ENCODE data around the gene GAS6.

GAS6 gene

DNA sequence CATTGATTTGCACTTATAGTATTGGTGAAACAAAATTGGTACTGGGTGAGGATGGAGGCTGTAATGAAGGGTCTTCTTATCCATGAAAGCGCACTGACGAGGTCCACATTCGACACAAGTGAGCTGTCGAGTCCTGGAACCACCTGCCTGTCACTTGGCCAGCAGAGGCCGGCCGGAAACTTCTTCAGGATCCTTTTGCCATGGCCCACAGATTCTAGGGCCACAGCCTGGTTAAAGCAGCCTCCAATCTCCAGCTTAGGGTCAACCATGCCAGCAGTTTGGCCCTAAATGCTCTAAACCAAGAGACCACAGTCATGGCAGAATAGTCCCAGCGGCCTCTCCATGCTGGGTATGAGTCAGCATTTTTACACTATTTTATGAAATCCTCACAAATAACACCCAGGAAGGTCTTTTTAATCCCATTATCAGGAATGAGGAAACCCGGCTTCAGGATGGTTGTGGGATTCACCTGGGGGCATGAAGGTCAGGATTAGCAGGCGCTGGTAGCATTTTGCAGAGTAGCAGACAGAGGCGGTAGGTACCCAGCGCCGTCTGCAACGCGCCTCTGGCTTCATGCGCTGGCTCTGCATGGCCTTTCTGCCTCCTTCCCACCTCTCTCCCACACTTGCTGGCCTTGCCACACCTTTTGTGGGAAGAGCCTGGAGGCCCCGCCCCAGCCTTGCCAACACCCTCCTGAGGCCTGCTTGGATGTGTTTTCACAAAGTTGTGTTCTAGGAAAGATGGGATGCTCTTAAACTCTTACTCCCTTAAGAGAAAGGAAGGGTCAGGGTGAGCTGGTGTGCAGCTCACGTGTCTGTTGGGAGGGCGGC lies 15.2 kb downstream of the GAS6 start:
- Histone ChIP-seq H3K27me3 (replicated peaks; ENCODE audit: control insufficient read depth, insufficient read depth, low read length) (no peaks in the 10 kb centered on the region), H3K36me3 (ENCODE audit: control insufficient read depth, insufficient read depth, low read length, severe bottlenecking) (peaks cover 35% of the 10 kb centered on the region), H3K4me3 (ENCODE audit: low read length) (no peak overlapping the region), H3K9ac (ENCODE audit: low read length) (no peak overlapping the region), H3K9me3 (ENCODE audit: control insufficient read depth, low read length) (no peaks in the 10 kb centered on the region), H3K4me1 (ENCODE audit: control insufficient read depth, insufficient read depth, low read length) (peaks cover 15% of the 10 kb centered on the region)
- no peak for DNase-seq (ENCODE audit: low read depth)

- H3K4me3 ChIP-seq (ENCODE audit: low read length), result no peak overlapping the region
- no peaks in the 10 kb centered on the region for H3K27me3 ChIP-seq (replicated peaks; ENCODE audit: control insufficient read depth, insufficient read depth, low read length)
- peaks cover 9% of the 10 kb centered on the region for H3K4me1 ChIP-seq (ENCODE audit: control insufficient read depth, insufficient read depth, low read length)
- H3K9me3 ChIP-seq (ENCODE audit: control insufficient read depth, low read length), result no peaks in the 10 kb centered on the region
- H3K36me3 ChIP-seq (ENCODE audit: control insufficient read depth, insufficient read depth, low read length, severe bottlenecking), result peaks cover 40% of the 10 kb centered on the region
- no peak for DNase-seq (ENCODE audit: low read depth)
- no peak overlapping the region for H3K9ac ChIP-seq (ENCODE audit: low read length)
Measured at GRCh38 chr13:113848020-113848419, 15.9 kb downstream of the GAS6 start.

DNA sequence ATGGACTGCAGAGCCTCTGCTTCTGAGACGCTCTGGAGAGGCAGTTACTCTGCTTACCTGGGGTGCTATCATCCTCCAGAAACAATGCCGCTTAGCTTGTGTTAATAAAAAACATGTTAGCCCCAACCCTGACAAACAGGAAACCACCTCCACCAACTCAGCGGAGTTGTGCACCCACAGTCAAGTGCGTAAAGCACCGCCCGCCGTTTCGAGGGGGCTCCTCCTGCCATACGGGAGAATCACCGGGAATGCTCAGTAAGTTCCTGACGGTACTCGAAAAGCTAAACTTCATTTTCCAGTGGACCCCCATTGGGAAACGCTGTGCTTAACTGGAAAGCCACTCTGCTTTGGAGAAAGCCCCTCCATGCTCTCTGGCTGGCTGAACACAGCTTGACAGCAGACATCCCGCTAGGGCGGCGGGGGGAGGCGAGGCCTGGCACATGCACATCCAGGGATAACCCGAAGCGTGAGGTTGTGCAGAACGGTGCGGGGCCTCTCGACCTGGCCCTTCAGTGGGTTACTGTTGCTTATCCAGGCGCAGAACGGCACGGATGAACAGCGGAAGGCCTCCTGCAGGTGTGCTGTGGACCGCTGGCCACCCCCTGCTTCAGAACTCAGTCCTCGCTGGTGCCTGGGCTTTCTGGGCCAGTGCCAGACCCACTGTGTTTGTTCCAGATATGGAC lies 17.1 kb downstream of the GAS6 start:
- H3K27me3 ChIP-seq (replicated peaks; ENCODE audit: control insufficient read depth, insufficient read depth, low read length), result no peaks in the 10 kb centered on the region
- no peak for DNase-seq (ENCODE audit: low read depth)
- H3K36me3 ChIP-seq (ENCODE audit: control insufficient read depth, insufficient read depth, low read length, severe bottlenecking), result peaks cover 45% of the 10 kb centered on the region
- H3K4me1 ChIP-seq (ENCODE audit: control insufficient read depth, insufficient read depth, low read length), result peaks cover 4% of the 10 kb centered on the region
- H3K9ac ChIP-seq (ENCODE audit: low read length), result no peak overlapping the region
- H3K9me3 ChIP-seq (ENCODE audit: control insufficient read depth, low read length), result no peaks in the 10 kb centered on the region
- no peak overlapping the region for H3K4me3 ChIP-seq (ENCODE audit: low read length)

DNA sequence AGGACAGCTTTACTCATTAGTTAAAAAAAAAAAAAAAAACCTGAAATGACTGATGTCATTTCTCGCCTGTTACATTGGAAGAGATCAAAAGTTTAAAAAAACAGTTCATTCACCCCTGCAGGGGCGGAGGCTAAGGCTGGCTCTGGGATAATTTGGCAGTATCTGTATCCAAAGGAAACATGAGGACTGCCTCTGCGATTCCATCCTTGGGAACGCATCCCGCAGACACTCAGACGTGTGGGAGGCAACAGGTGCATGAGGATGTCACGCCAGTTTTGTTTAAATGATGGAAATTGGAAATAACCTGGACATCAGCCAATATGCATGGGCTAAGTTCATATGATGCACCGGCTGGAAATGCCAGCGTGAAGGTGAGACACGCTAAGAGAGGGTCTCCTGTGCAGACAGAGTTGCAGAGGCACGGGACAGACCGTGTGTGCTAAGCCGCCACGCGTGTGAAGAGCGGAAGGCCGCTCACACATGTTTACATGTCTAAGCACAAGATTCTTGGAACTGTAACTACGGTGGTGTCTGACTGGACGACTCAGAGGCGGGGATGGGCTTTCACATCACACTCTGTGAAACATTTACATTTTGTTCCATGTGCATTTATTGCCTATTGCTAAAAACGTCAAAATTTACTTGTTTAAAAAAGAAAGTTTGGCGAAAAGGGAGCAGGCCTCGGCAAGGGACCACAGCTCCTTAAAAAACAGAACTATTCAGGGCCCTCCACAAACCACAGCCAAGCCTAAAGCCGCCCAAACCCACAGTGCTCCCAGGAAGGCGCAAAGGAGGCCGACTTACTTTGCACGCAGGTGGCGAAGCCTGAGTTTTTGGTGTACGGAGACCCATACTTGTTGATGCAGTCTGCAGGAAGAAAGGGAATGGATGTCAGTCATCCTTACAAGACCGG lies 17.9 kb downstream of the GAS6 start:
- peaks cover 4% of the 10 kb centered on the region for H3K4me1 ChIP-seq (ENCODE audit: control insufficient read depth, insufficient read depth, low read length)
- no peak overlapping the region for H3K4me3 ChIP-seq (ENCODE audit: low read length)
- H3K27me3 ChIP-seq (replicated peaks; ENCODE audit: control insufficient read depth, insufficient read depth, low read length), result no peaks in the 10 kb centered on the region
- H3K9me3 ChIP-seq (ENCODE audit: control insufficient read depth, low read length), result no peaks in the 10 kb centered on the region
- no peak for DNase-seq (ENCODE audit: low read depth)
- no peak overlapping the region for H3K9ac ChIP-seq (ENCODE audit: low read length)
- H3K36me3 ChIP-seq (ENCODE audit: control insufficient read depth, insufficient read depth, low read length, severe bottlenecking), result peaks cover 45% of the 10 kb centered on the region

- no peak for DNase-seq (ENCODE audit: low read depth)
- Histone ChIP-seq H3K27me3 (replicated peaks; ENCODE audit: control insufficient read depth, insufficient read depth, low read length) (no peaks in the 10 kb centered on the region), H3K9me3 (ENCODE audit: control insufficient read depth, low read length) (no peaks in the 10 kb centered on the region), H3K4me3 (ENCODE audit: low read length) (no peak overlapping the region), H3K4me1 (ENCODE audit: control insufficient read depth, insufficient read depth, low read length) (peaks cover 8% of the 10 kb centered on the region), H3K9ac (ENCODE audit: low read length) (no peak overlapping the region), H3K36me3 (ENCODE audit: control insufficient read depth, insufficient read depth, low read length, severe bottlenecking) (peaks cover 45% of the 10 kb centered on the region)
Measured at GRCh38 chr13:113845055-113845454, 18.8 kb downstream of the GAS6 start.

DNA sequence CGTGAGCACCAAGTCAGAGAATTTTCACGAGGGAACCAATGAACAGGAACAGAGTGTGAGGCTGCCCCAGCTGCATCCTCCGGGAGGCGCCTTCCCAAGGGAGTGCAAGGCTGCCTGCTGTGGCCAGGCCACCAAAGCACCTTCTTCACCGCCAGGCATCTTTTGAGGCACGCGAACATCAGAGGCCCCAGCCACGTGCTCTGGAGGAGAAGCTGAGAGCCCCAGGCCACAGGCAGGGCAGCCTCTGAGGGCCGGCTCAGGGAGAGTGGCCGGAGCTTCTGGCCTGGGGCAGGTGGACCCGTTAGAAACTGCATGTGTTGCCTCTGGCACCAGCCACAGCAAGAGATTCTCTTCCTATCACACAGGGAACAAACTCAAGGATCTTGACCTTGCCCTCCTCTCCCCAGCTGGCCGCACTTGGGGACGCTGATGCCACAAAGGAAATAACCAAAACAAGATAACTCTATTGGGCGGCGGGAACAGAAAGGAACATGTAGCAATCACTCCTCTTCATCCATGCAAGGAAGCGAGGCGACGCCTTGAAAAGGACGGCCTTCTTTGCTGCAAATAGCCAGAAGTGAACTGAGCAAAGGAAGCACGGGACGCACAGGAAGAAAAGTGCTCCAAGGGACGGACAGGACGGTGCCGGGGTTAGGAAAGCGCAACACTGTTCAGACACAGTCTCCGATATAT lies 19.9 kb downstream of the GAS6 start:
- no peak overlapping the region for H3K9ac ChIP-seq (ENCODE audit: low read length)
- H3K36me3 ChIP-seq (ENCODE audit: control insufficient read depth, insufficient read depth, low read length, severe bottlenecking), result peaks cover 45% of the 10 kb centered on the region
- no peak overlapping the region for H3K4me3 ChIP-seq (ENCODE audit: low read length)
- no peaks in the 10 kb centered on the region for H3K9me3 ChIP-seq (ENCODE audit: control insufficient read depth, low read length)
- no peaks in the 10 kb centered on the region for H3K27me3 ChIP-seq (replicated peaks; ENCODE audit: control insufficient read depth, insufficient read depth, low read length)
- DNase-seq (ENCODE audit: low read depth), result no peak
- H3K4me1 ChIP-seq (ENCODE audit: control insufficient read depth, insufficient read depth, low read length), result peaks cover 16% of the 10 kb centered on the region

DNA sequence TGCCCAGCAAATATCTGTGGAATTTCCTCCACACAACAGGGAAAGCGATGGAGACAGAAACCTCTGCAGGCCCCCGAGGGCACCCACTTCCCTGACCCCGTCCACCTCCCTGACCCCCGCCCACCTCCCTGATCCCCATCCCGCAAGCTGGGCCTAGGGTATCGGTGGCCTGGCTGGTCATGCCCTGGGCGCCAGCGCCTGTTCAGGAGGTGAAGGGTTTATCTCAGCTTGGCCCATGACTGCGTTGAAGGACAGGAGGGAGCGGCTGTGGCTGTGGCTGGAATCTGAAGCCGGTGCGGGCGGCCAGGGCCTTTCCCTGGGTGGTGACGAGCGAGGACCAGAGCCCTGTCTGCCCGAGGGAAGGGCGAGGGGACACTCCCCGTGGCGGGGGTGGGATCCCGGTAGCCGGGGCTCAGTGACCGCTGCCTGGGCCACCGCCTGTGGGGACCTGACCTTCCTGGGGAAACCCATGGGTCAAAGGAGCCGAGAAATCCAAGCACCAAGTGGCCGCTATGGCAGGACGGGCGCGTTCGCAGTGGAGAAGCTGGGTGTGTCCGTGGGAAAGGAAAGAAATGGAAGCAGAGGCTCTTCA lies 20.7 kb downstream of the GAS6 start:
- peaks cover 45% of the 10 kb centered on the region for H3K36me3 ChIP-seq (ENCODE audit: control insufficient read depth, insufficient read depth, low read length, severe bottlenecking)
- no peaks in the 10 kb centered on the region for H3K9me3 ChIP-seq (ENCODE audit: control insufficient read depth, low read length)
- H3K4me1 ChIP-seq (ENCODE audit: control insufficient read depth, insufficient read depth, low read length), result peaks cover 21% of the 10 kb centered on the region
- H3K9ac ChIP-seq (ENCODE audit: low read length), result no peak overlapping the region
- H3K4me3 ChIP-seq (ENCODE audit: low read length), result no peak overlapping the region
- no peaks in the 10 kb centered on the region for H3K27me3 ChIP-seq (replicated peaks; ENCODE audit: control insufficient read depth, insufficient read depth, low read length)
- DNase-seq (ENCODE audit: low read depth), result no peak

DNA sequence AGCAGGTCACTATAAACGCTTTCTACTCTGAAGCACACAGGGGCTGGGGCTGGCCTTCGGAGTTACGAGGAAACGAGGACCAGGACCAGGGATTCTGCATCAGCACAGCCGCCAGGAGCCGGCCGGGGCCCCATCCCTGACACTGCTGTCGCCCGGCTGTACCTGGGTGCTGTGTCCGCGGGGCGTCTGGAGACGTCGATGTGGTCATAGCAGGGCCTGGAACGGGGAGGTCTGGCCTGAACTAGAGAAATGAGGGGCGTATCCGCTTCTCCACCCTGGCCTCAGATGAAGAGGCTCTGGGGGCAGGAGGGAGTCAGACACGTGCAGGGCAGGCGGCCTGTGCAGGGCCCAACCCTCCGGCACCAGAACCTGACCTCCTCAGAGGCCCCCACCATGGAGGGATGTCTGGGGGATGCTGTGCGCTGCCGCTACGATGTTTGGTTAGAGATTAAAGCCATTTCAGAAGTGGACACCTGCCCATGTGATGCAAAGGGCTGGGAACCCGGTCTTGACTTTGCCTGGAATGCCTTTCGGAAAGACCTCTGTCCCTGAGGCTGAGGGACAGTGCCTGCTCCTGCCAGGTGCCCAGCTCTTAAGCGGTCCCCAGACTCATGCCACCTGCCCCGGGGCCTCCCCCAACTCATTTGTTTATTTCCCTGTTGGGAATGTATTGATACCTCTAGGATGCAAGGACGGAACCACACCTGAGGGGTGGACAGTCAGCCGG lies 21.4 kb downstream of the GAS6 start:
- H3K9me3 ChIP-seq (ENCODE audit: control insufficient read depth, low read length), result no peaks in the 10 kb centered on the region
- no peak overlapping the region for H3K4me3 ChIP-seq (ENCODE audit: low read length)
- H3K27me3 ChIP-seq (replicated peaks; ENCODE audit: control insufficient read depth, insufficient read depth, low read length), result no peaks in the 10 kb centered on the region
- peaks cover 27% of the 10 kb centered on the region for H3K4me1 ChIP-seq (ENCODE audit: control insufficient read depth, insufficient read depth, low read length)
- no peak for DNase-seq (ENCODE audit: low read depth)
- H3K36me3 ChIP-seq (ENCODE audit: control insufficient read depth, insufficient read depth, low read length, severe bottlenecking), result peaks cover 44% of the 10 kb centered on the region
- no peak overlapping the region for H3K9ac ChIP-seq (ENCODE audit: low read length)

DNA sequence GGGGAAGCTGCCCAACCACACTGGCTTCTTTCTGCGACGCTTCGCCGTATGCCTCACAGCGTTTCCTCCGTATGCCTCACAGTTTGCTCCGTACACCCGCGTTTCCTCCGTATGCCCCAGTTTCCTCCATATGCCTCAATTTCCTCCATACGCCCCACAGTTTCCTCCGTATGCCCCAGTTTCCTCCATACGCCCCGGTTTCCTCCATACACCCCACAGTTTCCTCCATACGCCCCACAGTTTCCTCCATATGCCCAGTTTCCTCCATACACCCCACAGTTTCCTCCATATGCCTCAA lies 22.6 kb downstream of the GAS6 start:
- H3K36me3 ChIP-seq (ENCODE audit: control insufficient read depth, insufficient read depth, low read length, severe bottlenecking), result peaks cover 35% of the 10 kb centered on the region
- no peaks in the 10 kb centered on the region for H3K9me3 ChIP-seq (ENCODE audit: control insufficient read depth, low read length)
- H3K4me1 ChIP-seq (ENCODE audit: control insufficient read depth, insufficient read depth, low read length), result peaks cover 35% of the 10 kb centered on the region
- no peak for DNase-seq (ENCODE audit: low read depth)
- H3K4me3 ChIP-seq (ENCODE audit: low read length), result no peak overlapping the region
- H3K9ac ChIP-seq (ENCODE audit: low read length), result no peak overlapping the region
- H3K27me3 ChIP-seq (replicated peaks; ENCODE audit: control insufficient read depth, insufficient read depth, low read length), result no peaks in the 10 kb centered on the region

All from adipocyte (in vitro differentiated cells).